HepG2 (cell line): ENCODE data around the gene TAS1R3. TPM values are rescaled to one million over a fixed set of nuclear protein-coding genes. Genes with fewer than 3 reads are reported as not detected.

Source experiments
- AGO1 ChIP-seq: fragments of 200-400 bp; formaldehyde crosslinking; IDR thresholded peaks from 2 replicates; pipeline ENCODE4 v1.6.1; 2017; ENCODE audit warnings: mild to moderate bottlenecking, low read depth, low read length, moderate library complexity; ENCODE audit not compliant: poor library complexity, severe bottlenecking
- CBX5 ChIP-seq: sonication (generic); formaldehyde crosslinking; IDR thresholded peaks from 2 replicates; pipeline ENCODE4 v1.4.0; 2020; ENCODE audit warnings: missing genetic modification reagents, borderline replicate concordance
- E2F5 ChIP-seq: sonication (generic); formaldehyde crosslinking; conservative IDR thresholded peaks from 2 replicates; pipeline ENCODE4 v1.4.0; 2020; ENCODE audit warnings: missing genetic modification reagents
- GATAD1 ChIP-seq: IDR thresholded peaks from 2 replicates; pipeline ENCODE4 v1.6.1; 2016; ENCODE audit warnings: missing genetic modification reagents, missing compliant biosample characterization
- GZF1 ChIP-seq: sonication (generic); formaldehyde crosslinking; IDR thresholded peaks from 2 replicates; pipeline ENCODE4 v1.5.1; 2020; ENCODE audit warnings: mild to moderate bottlenecking, missing genetic modification reagents
- HOXA7 ChIP-seq: sonication (generic); formaldehyde crosslinking; IDR thresholded peaks from 2 replicates; pipeline ENCODE4 v1.8.1; 2022; ENCODE audit warnings: mild to moderate bottlenecking, missing genetic modification reagents, moderate library complexity
- KDM2A ChIP-seq: sonication (generic); formaldehyde crosslinking; IDR thresholded peaks from 2 replicates; pipeline ENCODE4 v1.4.0; 2020; ENCODE audit warnings: low read depth, missing genetic modification reagents, borderline replicate concordance
- NR2F6 ChIP-seq, 2 experiments: IDR thresholded peaks; 2 replicates each; pipeline ENCODE4 v1.6.1; 2016; ENCODE audit warnings: antibody characterized with exemption in 1 of 2, mild to moderate bottlenecking in 1 of 2
- REL ChIP-seq: sonication (generic); formaldehyde crosslinking; conservative IDR thresholded peaks from 2 replicates; pipeline ENCODE4 v1.8.0; 2022; ENCODE audit warnings: mild to moderate bottlenecking, missing genetic modification reagents, moderate library complexity
- SPEN ChIP-seq: sonication (generic); formaldehyde crosslinking; IDR thresholded peaks from 2 replicates; pipeline ENCODE4 v1.5.1; 2020; ENCODE audit warnings: low read depth, mild to moderate bottlenecking, missing genetic modification reagents
- TOE1 ChIP-seq: sonication (generic); formaldehyde crosslinking; IDR thresholded peaks from 2 replicates; pipeline ENCODE4 v1.4.0; 2020; ENCODE audit warnings: mild to moderate bottlenecking, missing genetic modification reagents
- ZBTB2 ChIP-seq: sonication (generic); formaldehyde crosslinking; IDR thresholded peaks from 2 replicates; pipeline ENCODE4 v1.8.0; 2022; ENCODE audit warnings: low read depth, missing genetic modification reagents
- ZNF670 ChIP-seq: sonication (generic); formaldehyde crosslinking; IDR thresholded peaks from 2 replicates; pipeline ENCODE4 v1.8.0; 2022; ENCODE audit warnings: mild to moderate bottlenecking, missing genetic modification reagents, borderline replicate concordance
- ZNF691 ChIP-seq: sonication (generic); formaldehyde crosslinking; IDR thresholded peaks from 2 replicates; pipeline ENCODE4 v1.4.0; 2020; ENCODE audit warnings: missing genetic modification reagents, low read depth, mild to moderate bottlenecking, borderline replicate concordance
- ZNF883 ChIP-seq: sonication (generic); formaldehyde crosslinking; IDR thresholded peaks from 2 replicates; pipeline ENCODE4 v1.5.1; 2020; ENCODE audit warnings: mild to moderate bottlenecking, missing genetic modification reagents; ENCODE audit errors: not compliant biosample characterization
- polyA plus RNA-seq, 8 experiments: library from polyadenylated mRNA; depleted of rRNA in 3 of 8; stranded (reverse) in 7 of 8; unstranded in 1 of 8; fragments of >200 nt; fragmentation: Illumina TruSeq in 4 of 8; extraction: Trizol in 4 of 8; gene quantifications; 2 replicates each; pipeline versions ENCODE4 v1.2.1 to v1.2.3, GENCODE V29; 2011 to 2016; ENCODE audit warnings: low read depth in 4 of 8, missing spikeins in 1 of 8, mixed read lengths in 1 of 8; ENCODE audit not compliant: insufficient read depth in 1 of 8
- total RNA-seq, 5 experiments: library from RNA; depleted of rRNA; stranded (reverse); fragments of >200 nt; fragmentation: Illumina TruSeq; extraction: Trizol; gene quantifications; 2 replicates each; pipeline ENCODE4 v1.2.3, GENCODE V29; 2016; ENCODE audit warnings: low read depth in 1 of 5
- TF ChIP-seq, protein P1 (sequence below): sonication (generic); formaldehyde crosslinking; IDR thresholded peaks from 2 replicates; pipeline ENCODE4 v1.8.1; 2022; ENCODE audit warnings: mild to moderate bottlenecking, missing genetic modification reagents
- TF ChIP-seq, protein P2 (sequence below): sonication (generic); formaldehyde crosslinking; IDR thresholded peaks from 2 replicates; pipeline ENCODE4; 2020; ENCODE audit warnings: missing genetic modification reagents, mild to moderate bottlenecking, borderline replicate concordance
- TF ChIP-seq, protein P3 (sequence below): IDR thresholded peaks from 2 replicates; pipeline ENCODE4 v1.6.1; 2016; ENCODE audit warnings: mild to moderate bottlenecking

Gene TAS1R3
- total and polyA plus RNA-seq, 2 of the 13 experiments (the other 11 are each of a cell fraction or from before 2014, with no cell fraction given): 0.13 to 0.15 TPM

- TF ChIP-seq ZBTB2 (CRISPR knock-in tag): peak; percentile 49
- no peak for TF ChIP-seq ZNF670 (CRISPR knock-in tag)
- peak; percentile 21; the same call in 1 of the 2 replicates for TF ChIP-seq SPEN (CRISPR knock-in tag)
- TF ChIP-seq TOE1: no peak
- TF ChIP-seq, protein P1, sequence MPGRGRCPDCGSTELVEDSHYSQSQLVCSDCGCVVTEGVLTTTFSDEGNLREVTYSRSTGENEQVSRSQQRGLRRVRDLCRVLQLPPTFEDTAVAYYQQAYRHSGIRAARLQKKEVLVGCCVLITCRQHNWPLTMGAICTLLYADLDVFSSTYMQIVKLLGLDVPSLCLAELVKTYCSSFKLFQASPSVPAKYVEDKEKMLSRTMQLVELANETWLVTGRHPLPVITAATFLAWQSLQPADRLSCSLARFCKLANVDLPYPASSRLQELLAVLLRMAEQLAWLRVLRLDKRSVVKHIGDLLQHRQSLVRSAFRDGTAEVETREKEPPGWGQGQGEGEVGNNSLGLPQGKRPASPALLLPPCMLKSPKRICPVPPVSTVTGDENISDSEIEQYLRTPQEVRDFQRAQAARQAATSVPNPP (CRISPR knock-in tag): no peak
- TF ChIP-seq AGO1: peak; percentile 88
- peak; percentile 7 for TF ChIP-seq ZNF883 (CRISPR knock-in tag)
- TF ChIP-seq, protein P2, sequence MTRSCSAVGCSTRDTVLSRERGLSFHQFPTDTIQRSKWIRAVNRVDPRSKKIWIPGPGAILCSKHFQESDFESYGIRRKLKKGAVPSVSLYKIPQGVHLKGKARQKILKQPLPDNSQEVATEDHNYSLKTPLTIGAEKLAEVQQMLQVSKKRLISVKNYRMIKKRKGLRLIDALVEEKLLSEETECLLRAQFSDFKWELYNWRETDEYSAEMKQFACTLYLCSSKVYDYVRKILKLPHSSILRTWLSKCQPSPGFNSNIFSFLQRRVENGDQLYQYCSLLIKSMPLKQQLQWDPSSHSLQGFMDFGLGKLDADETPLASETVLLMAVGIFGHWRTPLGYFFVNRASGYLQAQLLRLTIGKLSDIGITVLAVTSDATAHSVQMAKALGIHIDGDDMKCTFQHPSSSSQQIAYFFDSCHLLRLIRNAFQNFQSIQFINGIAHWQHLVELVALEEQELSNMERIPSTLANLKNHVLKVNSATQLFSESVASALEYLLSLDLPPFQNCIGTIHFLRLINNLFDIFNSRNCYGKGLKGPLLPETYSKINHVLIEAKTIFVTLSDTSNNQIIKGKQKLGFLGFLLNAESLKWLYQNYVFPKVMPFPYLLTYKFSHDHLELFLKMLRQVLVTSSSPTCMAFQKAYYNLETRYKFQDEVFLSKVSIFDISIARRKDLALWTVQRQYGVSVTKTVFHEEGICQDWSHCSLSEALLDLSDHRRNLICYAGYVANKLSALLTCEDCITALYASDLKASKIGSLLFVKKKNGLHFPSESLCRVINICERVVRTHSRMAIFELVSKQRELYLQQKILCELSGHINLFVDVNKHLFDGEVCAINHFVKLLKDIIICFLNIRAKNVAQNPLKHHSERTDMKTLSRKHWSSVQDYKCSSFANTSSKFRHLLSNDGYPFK (CRISPR knock-in tag): 0 out of 2 replicates have a peak, but pooled peaks have one; percentile 3
- peak; percentile 35 for TF ChIP-seq KDM2A (CRISPR knock-in tag)
- no peak for TF ChIP-seq E2F5 (CRISPR knock-in tag)
- TF ChIP-seq GATAD1 (CRISPR knock-in tag): 0 out of 2 replicates have a peak, but pooled peaks have one; percentile 17
- TF ChIP-seq REL (CRISPR knock-in tag): 0 out of 2 replicates have a peak, but pooled peaks have one; percentile 33
- TF ChIP-seq, protein P3, sequence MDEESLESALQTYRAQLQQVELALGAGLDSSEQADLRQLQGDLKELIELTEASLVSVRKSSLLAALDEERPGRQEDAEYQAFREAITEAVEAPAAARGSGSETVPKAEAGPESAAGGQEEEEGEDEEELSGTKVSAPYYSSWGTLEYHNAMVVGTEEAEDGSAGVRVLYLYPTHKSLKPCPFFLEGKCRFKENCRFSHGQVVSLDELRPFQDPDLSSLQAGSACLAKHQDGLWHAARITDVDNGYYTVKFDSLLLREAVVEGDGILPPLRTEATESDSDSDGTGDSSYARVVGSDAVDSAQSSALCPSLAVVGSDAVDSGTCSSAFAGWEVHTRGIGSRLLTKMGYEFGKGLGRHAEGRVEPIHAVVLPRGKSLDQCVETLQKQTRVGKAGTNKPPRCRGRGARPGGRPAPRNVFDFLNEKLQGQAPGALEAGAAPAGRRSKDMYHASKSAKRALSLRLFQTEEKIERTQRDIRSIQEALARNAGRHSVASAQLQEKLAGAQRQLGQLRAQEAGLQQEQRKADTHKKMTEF (CRISPR knock-in tag): no peak
- TF ChIP-seq CBX5 (CRISPR knock-in tag): no peak
- no peak for TF ChIP-seq NR2F6 (IDR thresholded peaks at IDR 0.05)
- no peak for TF ChIP-seq NR2F6 (CRISPR knock-in tag; IDR thresholded peaks at IDR 0.05)
- no peak for TF ChIP-seq GZF1
- 0 out of 2 replicates have a peak, but pooled peaks have one; percentile 71 for TF ChIP-seq HOXA7 (CRISPR knock-in tag)
- TF ChIP-seq ZNF691: no peak; the same call in 1 of the 2 replicates
These were observed 1.5 kb upstream of the TAS1R3 start (continued) for GRCh38 chr1:1329304-1330210.
